Smooth muscle cell (in vitro differentiated cells): ENCODE measurements around the gene QDPR. TPM values are rescaled to one million over a fixed set of nuclear protein-coding genes. Genes with fewer than 3 reads are reported as not detected.

Experiments used
- DNase-seq: peaks from one replicate; lab custom pipeline; 2025; ENCODE audit not compliant: unreplicated experiment; lab: John Stamatoyannopoulos, UW
- H2AFZ ChIP-seq: fragments of 200-600 bp; sonication (generic); 2 replicates; pipeline ENCODE4 v1.6.0; 2016; ENCODE audit warnings: antibody characterized with exemption, low read depth, mild to moderate bottlenecking
- H3F3A ChIP-seq: fragments of 200-600 bp; sonication (generic); 2 replicates; pipeline ENCODE4 v1.6.0; 2017; ENCODE audit warnings: antibody characterized with exemption, low read depth
- H3K27ac ChIP-seq: fragments of 200-600 bp; sonication (generic); 2 replicates; pipeline ENCODE4 v1.5.1; 2016; ENCODE audit warnings: low read depth, mild to moderate bottlenecking
- H3K27me3 ChIP-seq: fragments of 200-600 bp; sonication (generic); 2 replicates; pipeline ENCODE4 v1.6.1; 2016; ENCODE audit warnings: low read depth, mild to moderate bottlenecking
- H3K36me3 ChIP-seq: fragments of 200-600 bp; sonication (generic); 2 replicates; pipeline ENCODE4 v1.5.1; 2016; ENCODE audit warnings: low read depth
- H3K4me1 ChIP-seq: fragments of 200-600 bp; sonication (generic); 2 replicates; pipeline ENCODE4 v1.5.1; 2016; ENCODE audit warnings: low read depth
- H3K4me2 ChIP-seq: fragments of 200-600 bp; sonication (generic); 2 replicates; pipeline ENCODE4 v1.6.0; 2016; ENCODE audit warnings: mild to moderate bottlenecking
- H3K4me3 ChIP-seq: fragments of 200-600 bp; sonication (generic); 2 replicates; pipeline ENCODE4 v1.5.1; 2016; ENCODE audit warnings: mild to moderate bottlenecking
- H3K79me2 ChIP-seq: fragments of 200-600 bp; sonication (generic); 2 replicates; pipeline ENCODE4 v1.6.0; 2016; ENCODE audit warnings: low read depth, mild to moderate bottlenecking
- H3K9ac ChIP-seq: fragments of 200-600 bp; sonication (generic); 2 replicates; pipeline ENCODE4 v1.6.0; 2016; ENCODE audit warnings: low read depth
- H3K9me3 ChIP-seq: fragments of 200-600 bp; sonication (generic); replicated peaks from 2 replicates; pipeline ENCODE4 v1.5.1; 2016; ENCODE audit warnings: low read depth
- H4K20me1 ChIP-seq: fragments of 200-600 bp; sonication (generic); 2 replicates; pipeline ENCODE4 v1.6.0; 2016; ENCODE audit warnings: low read depth
- CTCF ChIP-seq: fragments of 200-600 bp; sonication (generic); IDR thresholded peaks from 2 replicates; pipeline ENCODE4 v1.5.1; 2017; ENCODE audit warnings: borderline replicate concordance, mild to moderate bottlenecking, antibody characterized with exemption; ENCODE audit not compliant: insufficient read depth, poor library complexity, severe bottlenecking
- WGBS: methylation state at CpG from one replicate; pipeline ENCODE4 v1.1.7; 2016; ENCODE audit warnings: low lambda C conversion rate; 5-methylcytosine and 5-hydroxymethylcytosine counted together
- polyA plus RNA-seq: library from polyadenylated mRNA; unstranded; fragments of >200 nt; fragmentation: Nextera tagmentation; extraction: Ambion mirVana; gene quantifications from 2 replicates; pipeline ENCODE4 v1.2.1, GENCODE V29; 2016
- total RNA-seq: library from RNA; depleted of rRNA; stranded (reverse); fragments of >200 nt; gene quantifications from 2 replicates; pipeline ENCODE4 v1.2.3, GENCODE V29; 2014

The QDPR gene
- total and polyA plus RNA-seq, 2 experiments from 2014 or later, result 27.5 to 34.8 TPM

DNA sequence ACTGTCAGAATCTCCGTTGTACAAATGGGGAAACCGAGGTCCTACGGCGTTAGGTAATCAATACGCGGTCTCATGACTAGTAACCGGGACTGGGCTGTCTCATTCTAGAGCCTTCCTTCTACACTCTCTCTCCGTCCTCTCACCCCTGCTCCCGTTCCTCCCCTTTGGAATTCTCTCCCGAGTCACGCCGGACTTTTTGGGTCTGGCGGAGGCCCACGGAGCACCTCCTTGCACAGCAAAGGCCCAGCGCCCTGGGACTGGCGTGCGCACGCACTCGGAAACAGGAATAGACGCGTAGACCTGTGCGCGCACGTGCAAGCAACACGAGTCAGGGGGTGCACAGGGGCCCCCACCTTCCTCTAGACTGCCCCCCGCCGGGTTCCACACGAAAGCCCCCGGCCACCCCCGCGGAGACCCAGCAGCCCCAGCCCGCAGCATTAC lies 361 bp downstream of the QDPR start:
- no peak for TF ChIP-seq CTCF
- Histone ChIP-seq H4K20me1 (no peaks in the 10 kb centered on the region), H3K4me3 (peak overlapping the region; percentile 80), H3K27me3 (peaks cover 12% of the 10 kb centered on the region), H3K27ac (no peak overlapping the region), H3K36me3 (no peaks in the 10 kb centered on the region), H3K9ac (peak overlapping the region; percentile 51), H3K4me2 (peak overlapping the region; percentile 98), H3K79me2 (no peaks in the 10 kb centered on the region), H2AFZ (peak overlapping the region; percentile 70), H3K9me3 (no peaks in the 10 kb centered on the region), H3F3A (no peaks in the 10 kb centered on the region), H3K4me1 (no peaks in the 10 kb centered on the region)
- peak; percentile 31 for DNase-seq
- WGBS, result 3% methylated on average over 31 of the region's 32 CpGs

GRCh38 chr4:17511051-17511450 lies 839 bp downstream of the QDPR start:
- no peak for TF ChIP-seq CTCF
- WGBS, result 10% methylated on average over 9 of the region's 9 CpGs
- no peaks in the 10 kb centered on the region for H3K4me1 ChIP-seq
- H3K36me3 ChIP-seq, result no peaks in the 10 kb centered on the region
- peak overlapping the region; percentile 80 for H3K4me3 ChIP-seq
- peak overlapping the region; percentile 70 for H2AFZ ChIP-seq
- H3K79me2 ChIP-seq, result no peaks in the 10 kb centered on the region
- no peak overlapping the region for H3K9ac ChIP-seq
- DNase-seq, result no peak
- no peaks in the 10 kb centered on the region for H3K9me3 ChIP-seq
- no peaks in the 10 kb centered on the region for H4K20me1 ChIP-seq
- H3K27ac ChIP-seq, result no peak overlapping the region
- peaks cover 11% of the 10 kb centered on the region for H3K27me3 ChIP-seq
- peak overlapping the region; percentile 98 for H3K4me2 ChIP-seq
- no peaks in the 10 kb centered on the region for H3F3A ChIP-seq

GRCh38 chr4:17510582-17510981 lies 1.3 kb downstream of the QDPR start:
- H3K9me3 ChIP-seq, result no peaks in the 10 kb centered on the region
- no peaks in the 10 kb centered on the region for H3K36me3 ChIP-seq
- H4K20me1 ChIP-seq, result no peaks in the 10 kb centered on the region
- H3K4me3 ChIP-seq, result peak overlapping the region; percentile 80
- WGBS, result 93% methylated on average over 3 of the region's 3 CpGs
- no peak overlapping the region for H3K27ac ChIP-seq
- H3K4me2 ChIP-seq, result peak overlapping the region; percentile 98
- H3K79me2 ChIP-seq, result no peaks in the 10 kb centered on the region
- H2AFZ ChIP-seq, result no peak overlapping the region
- no peak for DNase-seq
- no peaks in the 10 kb centered on the region for H3K4me1 ChIP-seq
- peaks cover 11% of the 10 kb centered on the region for H3K27me3 ChIP-seq
- H3K9ac ChIP-seq, result no peak overlapping the region
- no peak for TF ChIP-seq CTCF
- H3F3A ChIP-seq, result no peaks in the 10 kb centered on the region

DNA sequence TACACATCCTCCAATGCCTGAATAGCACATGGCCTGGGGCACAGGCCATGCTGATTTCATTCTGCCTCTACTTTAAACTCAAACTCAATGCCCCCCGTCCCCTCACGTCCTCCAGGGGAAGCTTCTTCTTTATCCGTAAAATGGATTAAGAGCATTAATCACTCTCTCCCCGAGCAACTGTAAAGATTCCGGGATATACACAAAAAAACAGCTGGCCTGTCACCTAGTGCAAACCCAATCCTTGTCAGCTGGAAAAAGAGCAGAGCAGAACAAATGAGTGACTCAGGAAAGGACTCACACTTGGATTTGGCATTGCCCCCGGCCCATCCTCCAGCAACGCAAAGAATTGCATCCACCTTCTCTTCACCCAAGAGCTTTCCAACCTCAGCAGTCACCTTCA lies 7.8 kb downstream of the QDPR start:
- H3K27ac ChIP-seq, result no peak overlapping the region
- no peak overlapping the region for H3K4me3 ChIP-seq
- DNase-seq, result no peak
- no peaks in the 10 kb centered on the region for H4K20me1 ChIP-seq
- H3K27me3 ChIP-seq, result no peaks in the 10 kb centered on the region
- no peaks in the 10 kb centered on the region for H3K79me2 ChIP-seq
- no peak for TF ChIP-seq CTCF
- peaks cover 9% of the 10 kb centered on the region for H3K36me3 ChIP-seq
- H3K9ac ChIP-seq, result no peak overlapping the region
- no peaks in the 10 kb centered on the region for H3K4me1 ChIP-seq
- no peaks in the 10 kb centered on the region for H3K9me3 ChIP-seq
- H3F3A ChIP-seq, result no peaks in the 10 kb centered on the region
- 43% methylated on average over 7 of the region's 7 CpGs for WGBS
- no peak overlapping the region for H3K4me2 ChIP-seq
- H2AFZ ChIP-seq, result no peak overlapping the region
